Activated T-cell treated with anti-CD3 and anti-CD28 coated beads, Interleukin-2, amount 50 U/mL, for 72 hours (primary cell): ENCODE measurements around the gene SIPA1L3. TPM values are rescaled to one million over a fixed set of nuclear protein-coding genes. Genes with fewer than 3 reads are reported as not detected.

Source experiments
- ATAC-seq, 2 donors: fragments of 150-1000 bp; cut with Tn5 transposase; replicated peaks in 1 of 2; 2 replicates each; pipeline ENCODE4 v1.10.0; 2021; ENCODE audit warnings: moderate library complexity in 2 of 2, mild to moderate bottlenecking in 1 of 2
- DNase-seq, 2 donors: peaks; one replicate each; pipeline ENCODE4 v3.0.0; 2021 to 2022; ENCODE audit warnings: mixed read lengths in 1 of 2
- H3K27ac Mint-ChIP-seq: one replicate; pipeline ENCODE4 v1.8.0; 2022; ENCODE audit warnings: mild to moderate bottlenecking, moderate library complexity, mixed read lengths
- H3K27me3 Mint-ChIP-seq: one replicate; pipeline ENCODE4 v1.8.0; 2022; ENCODE audit warnings: low read depth, mixed read lengths
- H3K36me3 Mint-ChIP-seq, 2 donors: one replicate each; pipeline ENCODE4 v1.8.0; 2022; ENCODE audit warnings: mixed read lengths in 2 of 2, mild to moderate bottlenecking in 1 of 2; ENCODE audit not compliant: insufficient read depth in 2 of 2
- H3K4me1 Mint-ChIP-seq: one replicate; pipeline ENCODE4 v1.8.0; 2022; ENCODE audit warnings: low read depth, mixed read lengths
- H3K4me3 Mint-ChIP-seq, 2 donors: one replicate each; pipeline ENCODE4 v1.8.0; 2022; ENCODE audit warnings: mild to moderate bottlenecking in 2 of 2, mixed read lengths in 2 of 2, moderate library complexity in 2 of 2
- H3K9me3 Mint-ChIP-seq, 2 donors: one replicate each; pipeline ENCODE4 v1.8.0; 2022; ENCODE audit warnings: mixed read lengths in 2 of 2
- total RNA-seq, 2 donors: library from RNA; stranded (reverse); gene quantifications; one replicate each; pipeline ENCODE4 v1.2.3, GENCODE V29; 2022

The SIPA1L3 gene
- total RNA-seq, 2 donors from 2014 or later: 12.8 TPM

DNA sequence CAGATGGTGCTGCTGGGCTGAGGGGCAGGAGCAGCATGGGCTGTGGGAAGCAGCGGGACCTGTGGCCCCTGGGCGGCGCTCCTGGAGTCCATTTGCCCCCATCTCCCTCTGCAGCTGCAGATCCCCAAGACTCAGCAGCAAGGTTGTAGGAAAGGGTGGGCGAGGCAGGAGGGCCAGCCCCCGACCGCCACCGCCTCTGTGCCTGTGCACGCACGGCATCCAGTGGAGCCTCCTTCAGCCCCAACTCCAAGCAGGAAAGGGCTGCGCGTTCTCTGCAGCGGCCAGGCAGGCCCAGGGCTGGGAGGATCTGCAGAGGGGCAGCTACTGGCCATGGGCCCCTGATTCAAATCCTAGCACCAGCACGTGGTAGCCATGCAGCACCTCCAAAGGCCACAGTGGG is 296.2 kb downstream of the SIPA1L3 start:
- Mint-ChIP-seq H3K4me3 (no peak overlapping the region), H3K27ac (no peak overlapping the region), H3K36me3 (no peaks in the 10 kb centered on the region), H3K27me3 (peaks cover 4% of the 10 kb centered on the region), H3K4me1 (no peaks in the 10 kb centered on the region), H3K9me3 (no peaks in the 10 kb centered on the region)
- DNase-seq (no peak), ATAC-seq (no peak)

DNA sequence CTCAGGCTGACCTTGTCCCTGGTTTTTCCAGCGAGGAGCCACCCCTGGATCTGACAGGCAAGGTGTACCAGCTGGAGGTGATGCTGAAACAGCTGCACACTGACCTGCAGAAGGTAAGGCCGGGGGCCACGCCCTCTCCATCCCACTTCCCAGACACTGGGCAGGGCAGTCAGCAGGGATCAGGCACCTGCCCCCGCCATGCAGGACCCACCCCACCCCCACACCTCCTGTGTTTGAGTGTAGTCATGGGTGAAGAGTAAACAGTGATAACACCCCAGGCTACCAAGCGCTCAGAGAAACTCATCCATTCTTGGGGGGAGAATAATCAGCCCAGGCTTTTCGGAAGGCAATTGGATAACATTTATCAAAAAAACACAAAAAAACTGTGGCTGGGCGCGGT is 297.1 kb downstream of the SIPA1L3 start:
- Mint-ChIP-seq H3K27me3 (peaks cover 10% of the 10 kb centered on the region), H3K36me3 (no peaks in the 10 kb centered on the region), H3K9me3 (no peaks in the 10 kb centered on the region), H3K4me1 (no peaks in the 10 kb centered on the region), H3K27ac (no peak overlapping the region), H3K4me3 (no peak overlapping the region)
- ATAC-seq: no peak
- no peak for DNase-seq

DNA sequence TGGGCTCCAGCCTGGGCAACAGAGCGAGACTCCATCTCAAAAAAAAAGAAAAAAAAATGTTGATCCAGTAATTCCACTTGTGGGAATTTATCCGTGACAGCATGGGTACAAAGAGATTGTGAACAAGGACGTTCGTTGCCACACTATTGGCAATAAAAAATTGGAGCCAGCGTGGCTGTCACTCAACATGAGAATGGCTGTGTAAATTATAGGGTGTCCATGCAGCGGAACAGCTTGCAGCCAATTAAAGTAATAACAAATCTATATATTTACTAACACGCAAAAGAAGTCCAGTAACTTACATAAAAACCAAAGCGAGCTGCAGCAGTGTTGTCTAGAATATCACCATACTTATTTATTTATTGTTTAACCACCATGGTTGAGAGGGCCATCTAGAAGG is 297.7 kb downstream of the SIPA1L3 start:
- Mint-ChIP-seq H3K4me1 (peaks cover 2% of the 10 kb centered on the region), H3K27me3 (peaks cover 16% of the 10 kb centered on the region), H3K27ac (no peak overlapping the region), H3K36me3 (no peaks in the 10 kb centered on the region), H3K9me3 (no peaks in the 10 kb centered on the region), H3K4me3 (no peak overlapping the region)
- no peak for DNase-seq
- no peak for ATAC-seq

DNA sequence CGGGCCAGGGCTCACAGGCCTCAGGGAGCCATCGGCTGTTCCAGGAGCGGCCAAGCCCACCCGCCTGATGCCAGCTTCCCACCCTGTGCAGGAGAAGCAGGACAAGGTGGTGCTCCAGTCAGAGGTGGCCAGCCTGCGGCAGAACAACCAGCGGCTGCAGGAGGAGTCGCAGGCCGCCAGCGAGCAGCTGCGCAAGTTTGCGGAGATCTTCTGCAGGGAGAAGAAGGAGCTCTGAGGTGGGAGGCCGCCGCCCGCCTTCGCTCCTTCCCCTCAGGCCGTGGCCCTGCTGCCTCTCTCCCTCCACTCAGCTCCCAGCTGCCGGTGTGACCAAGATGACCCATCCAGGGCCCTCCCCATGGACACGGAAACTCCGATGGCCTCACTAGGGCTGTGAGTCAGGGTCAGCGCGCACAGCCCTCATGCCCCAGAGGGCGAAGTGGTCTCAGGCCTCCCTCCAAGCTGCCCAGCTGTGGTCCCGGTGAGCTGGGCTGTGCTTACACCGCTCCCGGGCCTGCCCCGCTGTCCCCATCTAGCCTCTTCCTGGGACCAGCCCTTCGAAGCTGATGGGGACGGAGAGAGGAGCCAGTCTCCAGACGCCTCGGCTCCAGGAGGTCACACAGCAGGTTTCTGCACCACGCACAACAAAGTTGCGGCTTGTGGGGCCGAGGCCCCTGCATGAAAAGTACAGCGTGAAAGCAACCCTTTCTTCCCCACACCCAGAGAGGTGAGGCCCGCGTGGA is 299.2 kb downstream of the SIPA1L3 start:
- no peak for ATAC-seq
- Mint-ChIP-seq H3K4me3 (no peak overlapping the region), H3K36me3 (peaks cover 2% of the 10 kb centered on the region in 2 donors), H3K4me1 (peaks cover 9% of the 10 kb centered on the region), H3K27ac (no peak overlapping the region), H3K9me3 (no peaks in the 10 kb centered on the region), H3K27me3 (peaks cover 29% of the 10 kb centered on the region)
- no peak for DNase-seq

DNA sequence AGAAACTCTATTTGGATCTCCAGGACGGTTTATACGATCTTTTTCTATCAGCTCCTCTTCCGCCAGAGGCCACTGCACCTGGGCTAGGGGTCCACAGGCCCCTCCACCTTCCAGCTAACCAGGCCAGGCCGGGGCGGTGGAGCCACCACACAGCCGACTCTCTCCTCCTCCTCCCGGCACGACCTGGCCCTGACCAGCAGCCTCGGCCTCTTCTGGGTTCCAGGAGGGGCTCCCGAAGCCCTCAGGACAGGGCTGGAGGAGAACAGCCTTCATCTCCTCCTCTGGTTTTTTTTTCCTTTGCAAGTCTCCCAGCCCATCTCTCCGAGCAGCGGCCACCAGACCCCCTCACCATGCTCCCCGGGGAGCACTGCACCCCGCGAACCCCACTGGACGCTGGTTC is 299.9 kb downstream of the SIPA1L3 start:
- H3K27ac Mint-ChIP-seq: no peak overlapping the region
- H3K4me1 Mint-ChIP-seq: peaks cover 9% of the 10 kb centered on the region
- no peak for ATAC-seq
- DNase-seq: no peak
- peaks cover 2% of the 10 kb centered on the region in 2 donors for H3K36me3 Mint-ChIP-seq
- H3K27me3 Mint-ChIP-seq: peaks cover 29% of the 10 kb centered on the region
- no peaks in the 10 kb centered on the region for H3K9me3 Mint-ChIP-seq
- no peak overlapping the region for H3K4me3 Mint-ChIP-seq

DNA sequence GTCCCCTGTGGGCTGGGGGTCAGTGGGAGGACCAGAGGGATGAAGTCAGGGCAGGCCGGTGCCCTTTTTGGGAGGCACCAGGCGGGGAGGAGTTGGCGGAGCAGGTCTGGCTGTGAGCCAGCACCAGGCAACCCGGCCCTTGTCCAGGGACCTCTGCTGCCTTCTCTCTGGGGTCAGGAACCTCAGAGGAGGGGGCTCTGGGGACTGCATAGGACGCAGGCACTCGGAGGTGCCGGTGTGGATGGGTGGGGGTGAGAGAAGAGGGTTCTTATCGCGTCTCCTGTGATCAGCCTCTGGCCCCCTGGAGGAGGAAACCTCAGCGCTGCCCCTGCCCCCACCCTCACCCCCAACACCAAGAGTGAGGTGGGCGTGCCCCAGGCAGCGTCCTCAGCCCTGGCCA is 300.5 kb downstream of the SIPA1L3 start:
- ATAC-seq: no peak
- Mint-ChIP-seq H3K27me3 (peaks cover 29% of the 10 kb centered on the region), H3K36me3 (peaks cover 2% of the 10 kb centered on the region in 2 donors), H3K4me3 (no peak overlapping the region), H3K4me1 (peaks cover 9% of the 10 kb centered on the region), H3K9me3 (no peaks in the 10 kb centered on the region), H3K27ac (no peak overlapping the region)
- no peak for DNase-seq

DNA sequence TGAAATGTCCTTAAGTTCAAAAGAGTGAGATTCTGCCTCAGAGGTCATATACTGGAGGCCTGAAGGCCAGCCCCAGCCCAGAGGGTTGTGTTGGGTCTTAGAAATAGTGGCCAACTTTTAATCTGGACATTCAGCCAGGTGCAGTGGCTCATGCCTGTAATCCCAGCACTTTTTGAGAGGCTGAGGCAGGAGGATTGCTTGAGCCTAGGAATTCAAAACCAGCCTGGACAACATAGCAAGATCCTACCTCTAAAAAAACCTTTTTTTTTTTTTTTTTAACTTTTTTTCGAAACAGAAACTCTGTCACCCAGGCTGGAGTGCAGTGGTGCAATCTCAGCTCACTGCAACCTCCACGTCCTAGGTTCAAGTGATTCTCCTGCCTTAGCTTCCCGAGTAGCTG is 301.6 kb downstream of the SIPA1L3 start:
- DNase-seq (no peak), ATAC-seq (no peak)
- H3K27ac Mint-ChIP-seq: no peak overlapping the region
- H3K27me3 Mint-ChIP-seq: peaks cover 36% of the 10 kb centered on the region
- H3K9me3 Mint-ChIP-seq: no peaks in the 10 kb centered on the region
- H3K4me3 Mint-ChIP-seq: no peak overlapping the region
- H3K36me3 Mint-ChIP-seq: peaks cover 2% of the 10 kb centered on the region in 2 donors
- peaks cover 15% of the 10 kb centered on the region for H3K4me1 Mint-ChIP-seq

DNA sequence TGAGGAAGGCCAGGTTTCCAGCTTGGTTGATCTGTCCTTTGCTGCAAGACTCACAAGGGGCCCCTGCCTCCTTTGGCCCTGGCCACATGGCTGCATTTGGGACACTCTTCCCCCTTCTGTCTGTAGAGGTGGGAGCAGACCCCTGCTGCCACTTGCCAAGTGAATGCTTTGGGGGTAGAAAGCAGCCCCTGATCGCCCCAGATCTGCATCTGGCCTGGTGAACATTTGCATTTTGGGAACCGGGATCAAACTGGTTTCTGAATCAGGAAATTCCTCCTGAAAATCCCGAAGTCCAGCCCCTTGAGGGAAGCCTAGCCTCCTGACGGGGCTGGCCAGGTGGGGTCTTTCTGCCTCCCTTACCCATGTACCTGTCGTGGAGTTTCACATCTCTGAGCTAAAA is 302.1 kb downstream of the SIPA1L3 start:
- H3K27me3 Mint-ChIP-seq: peaks cover 42% of the 10 kb centered on the region
- H3K9me3 Mint-ChIP-seq: no peaks in the 10 kb centered on the region
- H3K4me3 Mint-ChIP-seq: no peak overlapping the region
- no peak for ATAC-seq
- H3K36me3 Mint-ChIP-seq: peaks cover 2 to 5% of the 10 kb centered on the region in 2 donors
- no peak overlapping the region for H3K27ac Mint-ChIP-seq
- H3K4me1 Mint-ChIP-seq: peaks cover 21% of the 10 kb centered on the region
- no peak for DNase-seq

DNA sequence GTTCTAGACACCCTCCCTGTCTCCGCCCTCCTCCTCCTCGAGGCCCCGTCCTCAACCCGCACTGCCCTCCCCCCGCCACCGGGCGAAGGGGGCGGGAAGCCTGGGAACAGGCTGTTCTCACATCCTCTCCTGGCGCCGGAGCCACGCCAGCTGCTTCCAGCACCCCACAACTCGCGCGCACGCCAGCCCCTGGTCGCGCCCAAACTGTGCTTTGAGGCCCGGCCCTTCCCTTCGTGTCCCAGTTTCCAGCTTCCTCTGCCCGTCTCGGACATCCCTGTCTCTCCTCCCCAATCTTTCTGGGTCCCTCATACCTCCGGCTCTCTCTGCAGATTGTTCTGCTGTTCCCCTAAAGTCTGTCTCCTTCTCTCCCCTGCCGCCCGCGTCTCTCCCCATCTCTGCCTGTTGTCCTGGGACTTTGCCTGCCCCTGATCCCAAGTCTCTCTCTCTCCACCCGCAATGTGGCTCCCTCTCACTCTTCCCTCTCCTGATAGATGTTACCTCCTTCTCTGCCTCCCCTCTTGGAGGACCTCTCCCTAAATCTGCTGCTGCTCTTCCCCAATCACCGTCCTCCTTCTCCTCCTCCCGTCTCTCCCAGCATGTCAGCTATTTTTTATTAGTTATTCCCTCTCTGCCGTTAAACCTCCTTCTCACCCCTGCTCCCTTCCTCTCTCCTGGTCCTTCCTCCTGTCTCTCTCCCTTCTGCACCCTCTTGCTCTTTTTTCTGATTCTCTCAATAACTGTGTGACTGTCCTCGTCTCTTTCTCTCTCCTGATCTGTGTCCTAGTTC is 302.9 kb downstream of the SIPA1L3 start:
- H3K9me3 Mint-ChIP-seq: no peaks in the 10 kb centered on the region
- H3K27ac Mint-ChIP-seq: no peak overlapping the region
- DNase-seq (no peak), ATAC-seq (no peak)
- H3K27me3 Mint-ChIP-seq: peaks cover 42% of the 10 kb centered on the region
- peaks cover 2 to 5% of the 10 kb centered on the region in 2 donors for H3K36me3 Mint-ChIP-seq
- H3K4me1 Mint-ChIP-seq: peaks cover 27% of the 10 kb centered on the region
- no peak overlapping the region for H3K4me3 Mint-ChIP-seq

DNA sequence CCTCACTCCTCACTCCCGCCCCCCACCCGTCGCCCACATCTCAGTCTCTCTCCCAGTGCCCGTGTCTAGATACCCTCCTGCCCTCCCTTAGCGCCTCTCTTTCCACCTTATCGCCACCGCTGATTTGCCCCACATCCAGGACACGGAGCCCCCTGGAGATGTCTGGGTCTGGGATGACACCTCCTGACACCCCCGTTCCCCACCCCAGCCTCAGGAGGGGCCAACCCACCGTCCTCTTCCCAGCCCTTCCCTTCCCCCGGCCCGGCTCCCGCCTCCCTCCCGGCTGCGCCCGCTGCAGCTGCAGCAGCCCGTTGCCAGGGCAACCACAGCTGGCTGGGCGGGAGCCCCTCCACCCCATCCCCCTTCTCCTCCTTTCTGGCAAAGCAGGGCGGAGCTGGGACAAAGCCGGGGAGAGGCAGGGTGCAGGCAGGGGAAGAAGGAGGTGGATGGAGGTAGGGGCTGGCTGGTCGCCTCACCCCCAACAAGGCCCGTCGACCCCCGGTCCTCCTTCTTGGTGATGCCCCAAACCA is 303.5 kb downstream of the SIPA1L3 start:
- Mint-ChIP-seq H3K27ac (no peak overlapping the region), H3K9me3 (no peaks in the 10 kb centered on the region), H3K4me1 (peaks cover 27% of the 10 kb centered on the region), H3K36me3 (peaks cover 2 to 5% of the 10 kb centered on the region in 2 donors), H3K27me3 (peaks cover 42% of the 10 kb centered on the region), H3K4me3 (peak overlapping the region in 1 of 2 donors; percentile 25)
- DNase-seq (no peak), ATAC-seq (no peak)

DNA sequence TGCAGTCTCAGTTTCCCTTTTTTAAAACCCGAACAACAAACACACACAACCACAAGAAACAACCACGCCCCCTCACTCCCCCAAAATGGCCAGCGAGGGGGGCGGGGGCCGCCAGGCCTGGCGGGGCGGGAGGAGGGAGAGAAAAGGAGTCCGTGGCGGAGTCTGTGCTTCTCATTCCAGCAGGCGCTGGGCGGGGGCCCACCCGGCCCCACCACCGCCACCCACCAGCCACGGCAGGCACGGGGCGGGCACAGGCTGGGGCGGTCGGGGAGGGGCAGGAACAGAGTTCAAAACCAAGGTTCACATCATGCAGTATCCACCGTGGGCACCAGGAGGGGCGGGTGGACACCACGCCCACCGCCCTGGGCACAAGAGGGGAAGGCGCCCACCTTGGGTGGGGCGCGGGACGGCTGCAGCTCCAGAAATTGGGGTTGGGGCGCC is 304.2 kb downstream of the SIPA1L3 start:
- peaks cover 27% of the 10 kb centered on the region for H3K4me1 Mint-ChIP-seq
- peaks cover 2 to 5% of the 10 kb centered on the region in 2 donors for H3K36me3 Mint-ChIP-seq
- H3K4me3 Mint-ChIP-seq: peak overlapping the region in 1 of 2 donors; percentile 25
- ATAC-seq: no peak
- DNase-seq: no peak
- peaks cover 48% of the 10 kb centered on the region for H3K27me3 Mint-ChIP-seq
- no peaks in the 10 kb centered on the region for H3K9me3 Mint-ChIP-seq
- no peak overlapping the region for H3K27ac Mint-ChIP-seq

DNA sequence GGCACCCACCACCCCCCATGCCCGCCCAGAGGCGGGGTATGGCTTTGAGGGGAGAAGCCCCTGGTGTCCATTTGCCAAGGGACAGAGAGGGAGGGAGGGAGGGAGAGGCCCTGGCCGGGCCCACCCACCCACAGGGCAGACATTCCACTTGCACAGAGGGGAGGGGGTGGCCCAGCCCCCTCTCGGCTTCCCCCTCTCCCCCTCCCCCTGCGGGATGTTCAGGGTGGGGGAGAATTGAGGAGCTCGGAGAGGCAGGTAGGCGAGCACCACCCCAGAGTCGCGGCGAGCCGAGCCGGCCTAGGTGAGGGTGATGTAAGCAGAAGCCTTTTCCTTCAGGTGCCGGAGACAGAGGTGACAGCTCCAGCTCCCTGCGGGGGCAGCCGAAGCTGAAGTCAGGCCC is 304.8 kb downstream of the SIPA1L3 start:
- no peaks in the 10 kb centered on the region for H3K9me3 Mint-ChIP-seq
- H3K27ac Mint-ChIP-seq: no peak overlapping the region
- no peak overlapping the region for H3K4me3 Mint-ChIP-seq
- peaks cover 2 to 5% of the 10 kb centered on the region in 2 donors for H3K36me3 Mint-ChIP-seq
- peaks cover 50% of the 10 kb centered on the region for H3K27me3 Mint-ChIP-seq
- ATAC-seq (no peak), DNase-seq (no peak)
- H3K4me1 Mint-ChIP-seq: peaks cover 27% of the 10 kb centered on the region

DNA sequence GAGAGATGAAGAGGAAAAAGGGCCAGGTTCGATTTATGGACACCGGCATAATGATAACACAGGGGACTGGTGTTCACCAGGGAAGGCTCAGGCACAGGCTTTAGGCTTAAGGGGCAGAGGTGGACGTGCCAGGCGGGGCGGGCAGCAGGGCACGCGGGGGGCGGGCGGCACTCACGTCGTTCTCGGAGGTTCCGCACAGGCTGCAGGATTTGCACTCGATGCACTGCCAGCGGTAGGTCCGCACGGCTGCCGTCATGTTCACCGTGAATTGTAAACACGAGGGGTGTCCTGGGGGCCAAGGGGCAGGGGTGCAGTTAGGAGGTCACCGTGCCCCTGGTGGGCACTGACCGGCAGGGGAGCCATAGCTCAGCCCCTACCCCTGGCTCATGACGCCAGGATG is 306.5 kb downstream of the SIPA1L3 start:
- H3K9me3 Mint-ChIP-seq: no peaks in the 10 kb centered on the region
- DNase-seq (no peak), ATAC-seq (no peak)
- H3K27me3 Mint-ChIP-seq: peaks cover 43% of the 10 kb centered on the region
- H3K27ac Mint-ChIP-seq: no peak overlapping the region
- peaks cover 31% of the 10 kb centered on the region for H3K4me1 Mint-ChIP-seq
- H3K4me3 Mint-ChIP-seq: peak overlapping the region in 1 of 2 donors; percentile 71
- H3K36me3 Mint-ChIP-seq: peaks cover 2 to 5% of the 10 kb centered on the region in 2 donors
